Activated naive CD4-positive, alpha-beta T cell (primary cell): Measurements from ENCODE around the gene RUNX2.

ENCODE experiments used
- DNase-seq, 4 experiments: peaks; one replicate each; lab custom pipeline; 2025; lab: John Stamatoyannopoulos, UW

RUNX2 gene

DNA sequence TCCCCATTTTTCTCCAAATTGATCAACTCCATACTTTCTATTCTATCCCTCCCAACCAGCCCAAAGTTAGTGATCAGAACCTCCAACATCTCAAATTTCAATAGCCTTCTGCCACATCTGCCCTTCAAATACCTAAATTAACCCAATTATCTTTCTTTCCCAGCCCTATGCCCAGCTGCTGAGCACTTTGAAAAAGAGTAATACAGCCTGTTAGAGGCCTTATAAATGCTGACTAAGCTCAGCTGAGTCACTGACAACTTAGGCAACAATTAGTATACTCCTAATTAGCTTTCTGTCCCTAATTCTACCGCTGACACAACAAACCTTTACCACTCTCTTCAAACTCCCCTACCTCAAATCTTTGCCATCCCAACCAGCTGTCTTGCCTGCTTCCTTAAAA lies 23.5 kb downstream of the RUNX2 start:
- DNase-seq, result no peak

DNA sequence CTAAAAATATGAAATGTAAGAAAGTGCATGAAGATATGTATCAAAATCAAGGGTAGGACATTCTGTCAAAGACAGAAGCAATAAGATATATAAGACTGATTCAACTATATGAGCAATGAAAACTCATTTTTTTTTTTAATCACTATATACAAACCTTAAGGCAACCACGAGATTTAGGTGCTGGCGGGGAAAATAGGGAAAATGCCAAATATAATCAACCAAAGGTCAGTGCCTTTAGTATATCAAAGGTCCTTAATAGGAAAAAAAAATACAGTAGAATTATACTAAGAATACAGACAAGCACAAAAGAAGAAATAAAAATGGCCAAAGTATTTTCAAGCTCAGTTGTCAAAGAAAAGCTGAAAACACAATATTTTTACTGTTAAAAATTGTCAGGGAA lies 25.5 kb downstream of the RUNX2 start:
- DNase-seq, result no peak

DNA sequence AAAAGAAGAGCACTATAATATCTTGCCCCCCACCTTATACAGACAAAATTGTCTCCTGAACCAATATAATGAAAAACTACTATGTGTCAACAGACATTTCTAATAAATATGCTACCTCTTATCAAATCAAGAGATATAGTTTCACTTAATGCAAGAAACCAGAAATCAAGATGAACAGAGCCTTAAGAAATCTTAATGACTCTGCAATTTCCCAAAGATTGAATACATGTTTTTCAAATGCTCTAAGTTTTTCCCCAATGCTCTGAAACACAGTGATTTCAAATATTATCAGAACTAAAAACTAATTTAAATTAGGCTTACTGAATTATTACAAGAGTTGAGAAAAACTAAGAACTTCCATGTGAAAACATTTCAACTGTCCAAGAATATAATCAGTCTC lies 36.3 kb downstream of the RUNX2 start:
- no peak for DNase-seq

DNA sequence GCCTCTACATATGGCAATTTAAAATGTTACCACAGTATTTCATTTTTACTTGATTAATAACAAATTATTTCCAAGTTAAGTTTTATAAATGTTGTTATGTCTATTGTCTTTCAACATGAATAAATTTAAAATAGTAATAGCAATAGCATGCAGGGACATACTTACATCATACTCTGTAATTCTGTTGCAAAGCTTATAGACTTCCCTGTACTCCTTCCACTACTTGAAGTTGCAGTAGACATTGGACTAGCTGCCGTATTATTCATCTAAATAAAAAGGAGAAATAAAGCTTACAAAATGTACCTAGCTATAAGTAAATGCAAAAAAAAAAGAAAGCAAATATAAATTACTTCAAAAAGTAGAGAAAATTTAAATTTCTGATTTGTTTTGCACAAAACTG lies 36.9 kb downstream of the RUNX2 start:
- no peak for DNase-seq

DNA sequence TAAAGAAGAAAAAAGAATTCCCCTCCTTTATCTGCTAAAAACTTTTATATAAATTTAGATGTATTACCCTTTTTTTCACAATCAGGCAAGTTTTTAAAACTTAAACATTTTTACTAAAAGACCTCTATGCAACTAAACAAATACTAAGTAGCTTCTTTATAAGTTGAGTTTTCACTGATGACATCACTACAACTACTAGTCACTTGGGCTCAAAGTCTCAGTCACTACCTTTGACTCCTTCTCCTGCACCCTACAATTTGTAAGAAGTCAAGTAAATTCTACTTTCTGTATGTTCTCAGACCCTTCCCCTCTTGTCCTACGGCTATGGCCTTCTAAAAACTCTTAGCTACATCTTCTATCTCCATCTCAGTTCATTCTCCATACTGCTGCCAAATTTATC lies 38.4 kb downstream of the RUNX2 start:
- DNase-seq, result no peak

DNA sequence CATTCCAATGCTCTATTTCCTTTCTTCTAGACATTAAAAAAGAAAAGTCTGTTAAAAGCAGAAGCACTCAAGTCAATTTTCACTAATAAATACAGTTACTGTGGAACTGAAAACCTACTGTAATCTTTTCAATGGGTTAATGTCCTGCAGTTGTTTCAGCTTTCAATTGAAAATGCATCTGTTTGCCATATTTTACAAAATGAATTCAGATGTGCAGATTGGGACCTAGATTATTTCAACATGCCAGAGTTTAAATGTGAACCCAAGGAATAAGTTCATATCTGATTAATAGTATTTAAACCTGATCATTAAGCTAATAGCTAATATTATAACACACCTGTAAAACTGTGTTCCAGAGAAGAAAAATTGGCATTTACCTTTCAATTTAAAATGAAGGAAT lies 39.9 kb downstream of the RUNX2 start:
- DNase-seq, result no peak

DNA sequence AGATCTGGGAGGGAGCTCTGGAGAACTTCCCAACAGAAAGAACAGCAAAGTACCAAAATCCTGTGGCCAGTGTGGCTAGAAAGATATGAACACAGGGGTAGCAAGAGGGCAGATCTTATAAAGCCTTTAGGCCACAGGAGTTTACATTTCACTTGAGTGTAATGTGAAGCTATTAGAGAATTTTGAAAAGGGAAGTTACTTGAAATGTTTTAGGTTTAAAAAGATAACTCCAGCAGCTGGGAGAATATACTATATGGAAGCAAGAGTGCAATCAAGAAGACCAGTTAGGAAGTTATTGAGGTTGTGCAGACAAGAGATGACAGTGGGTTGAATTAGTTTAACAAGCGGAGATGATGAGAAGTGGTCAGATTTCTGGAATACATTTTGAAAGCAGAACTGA lies 41.7 kb downstream of the RUNX2 start:
- DNase-seq, result no peak

DNA sequence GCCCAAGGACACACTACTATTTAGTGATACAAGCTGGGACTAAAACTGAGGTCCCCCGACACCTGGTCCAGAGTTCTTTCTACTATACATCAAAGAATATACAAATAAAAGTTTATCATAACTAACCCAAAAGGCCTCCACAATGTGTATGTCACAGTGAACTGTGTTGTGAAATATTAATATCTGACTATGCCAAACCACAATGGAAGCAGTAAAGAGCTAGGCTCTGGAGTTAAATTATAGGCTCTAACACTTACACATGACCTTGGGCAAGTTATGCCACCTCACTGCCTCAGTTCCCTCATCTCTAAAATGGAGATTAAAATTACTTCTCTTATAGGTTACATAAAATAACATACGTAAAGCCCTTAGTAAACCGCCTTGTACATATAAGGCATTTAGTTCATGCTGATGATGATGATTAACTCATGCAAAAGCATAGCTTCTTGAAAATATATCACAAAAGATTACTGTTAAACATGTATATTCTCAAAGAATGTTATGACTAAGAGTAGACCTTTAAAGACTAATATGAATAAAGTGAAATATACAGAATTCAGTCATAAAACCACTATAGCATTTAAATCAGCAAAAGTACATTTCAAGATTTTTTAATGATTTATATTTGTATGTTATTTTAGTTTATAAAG lies 43.9 kb downstream of the RUNX2 start:
- DNase-seq, result no peak

DNA sequence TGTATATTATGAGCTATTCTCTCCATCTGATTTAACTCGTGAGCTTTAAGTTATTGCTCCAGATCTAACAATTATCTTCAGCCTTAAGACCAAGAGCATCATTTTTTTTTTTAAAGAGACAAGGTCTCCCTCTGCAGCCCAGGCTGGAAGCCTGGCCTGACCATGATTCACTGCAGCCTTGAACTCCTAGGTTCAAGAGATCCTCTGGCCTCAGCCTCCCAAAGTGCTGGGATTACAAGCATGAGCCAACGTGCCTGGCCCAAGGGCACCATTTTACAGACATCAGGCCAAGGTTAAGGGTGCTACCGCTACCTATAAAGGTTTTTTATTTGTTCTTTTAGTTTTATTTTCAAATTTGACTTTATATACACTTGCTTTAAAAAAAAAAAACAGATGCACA lies 47.3 kb downstream of the RUNX2 start:
- DNase-seq, result no peak

DNA sequence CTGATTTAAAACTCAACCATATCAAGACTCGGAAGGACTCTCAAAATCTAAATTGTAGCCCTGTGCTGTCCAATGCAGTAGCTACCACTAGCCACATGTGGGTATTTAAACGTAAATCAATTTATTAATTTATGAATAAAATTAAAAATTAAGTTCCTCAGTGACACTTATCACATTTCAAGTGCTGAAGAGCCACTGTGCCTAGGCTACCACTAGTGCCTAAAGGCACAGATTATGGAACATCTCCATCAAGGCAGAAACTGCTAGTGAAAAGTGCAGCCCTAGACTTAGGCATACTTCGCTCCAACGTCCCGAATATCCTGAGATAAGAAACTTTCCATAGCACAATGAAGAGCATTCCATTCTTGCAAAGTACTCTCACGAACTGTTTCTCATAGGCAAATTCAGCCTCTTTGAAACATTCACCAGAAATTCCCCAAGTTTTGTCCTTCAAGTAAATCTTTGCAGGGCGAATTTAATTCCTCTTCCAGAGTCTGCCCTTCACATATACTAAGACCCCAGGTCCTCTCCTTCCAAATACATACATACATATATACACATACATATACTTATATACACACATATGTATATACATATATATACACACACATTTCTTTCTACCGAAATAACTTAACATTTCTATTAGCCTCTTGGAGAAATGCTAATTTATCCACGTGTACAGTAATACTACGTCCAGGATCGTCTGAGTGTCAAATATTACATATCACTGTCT lies 48.3 kb downstream of the RUNX2 start:
- no peak for DNase-seq

DNA sequence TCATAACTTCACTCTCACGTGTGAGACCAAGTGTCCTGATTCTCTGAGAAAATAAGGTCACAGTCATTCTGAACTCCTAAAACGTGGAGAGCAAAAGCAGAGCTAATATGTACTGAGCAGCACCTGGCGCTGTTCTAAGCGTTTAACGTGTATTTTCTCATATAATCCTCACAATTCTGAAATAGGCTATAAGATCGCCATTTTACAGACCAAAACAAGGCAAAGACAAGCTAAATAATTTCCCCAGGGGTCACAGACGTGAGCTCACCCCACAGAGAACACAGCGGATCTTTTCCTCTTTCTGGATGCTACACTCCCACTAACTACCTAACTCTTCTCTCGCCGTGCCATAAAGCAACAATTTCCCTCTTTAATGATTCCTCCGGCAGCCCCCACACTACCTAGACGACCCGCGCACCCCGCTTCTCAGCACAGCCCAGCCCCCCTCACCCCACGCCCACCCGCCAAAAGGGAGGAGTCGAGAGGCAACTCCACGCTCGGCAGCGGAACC lies 49.0 kb downstream of the RUNX2 start:
- peak in 2 of 4 experiments; percentile 52 to 75 for DNase-seq

DNA sequence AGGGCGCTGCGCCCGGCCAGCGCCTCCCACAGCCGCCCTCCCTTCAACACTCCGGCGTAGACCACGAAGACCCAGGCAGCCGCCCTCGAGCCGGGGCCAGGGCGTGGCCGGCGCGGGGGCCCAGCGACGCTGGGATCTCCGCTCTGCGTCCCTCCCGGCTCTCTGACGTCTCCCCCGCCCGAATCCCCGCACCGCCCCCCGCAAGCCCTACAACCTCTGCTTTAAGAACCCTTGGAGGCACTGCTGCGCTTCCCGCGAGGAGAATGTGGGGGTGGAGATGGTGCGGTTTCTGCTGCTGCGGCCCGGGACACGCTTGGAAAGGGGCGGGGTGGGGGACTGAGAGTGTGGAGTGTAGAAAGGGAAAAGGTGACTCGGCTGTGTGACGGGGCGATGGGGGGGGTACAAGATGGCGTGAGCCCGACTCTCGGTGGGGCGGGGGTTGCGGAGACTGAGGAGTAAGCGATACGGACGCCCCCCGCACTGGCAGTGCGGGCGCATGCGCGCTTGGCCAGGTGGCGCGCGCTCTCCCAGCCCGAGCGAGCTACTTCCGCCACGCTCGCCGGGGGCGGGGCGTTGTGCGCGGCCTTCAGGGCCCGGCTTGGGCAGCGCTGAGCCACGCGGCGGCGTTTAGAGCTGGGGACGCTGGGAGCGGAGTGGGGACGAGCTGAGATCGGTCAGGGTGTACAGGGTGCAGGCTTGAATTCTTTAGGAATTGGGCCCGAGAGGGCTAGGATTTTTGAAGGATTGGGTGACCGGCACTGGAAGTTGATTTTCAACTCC lies 49.6 kb downstream of the RUNX2 start, which contains the start of gene SUPT3H:
TSS of gene SUPT3H (minus strand) at position 381 of the 780 bp plus-strand sequence.
- peak; percentile 69 to 97 (median 84) for DNase-seq

DNA sequence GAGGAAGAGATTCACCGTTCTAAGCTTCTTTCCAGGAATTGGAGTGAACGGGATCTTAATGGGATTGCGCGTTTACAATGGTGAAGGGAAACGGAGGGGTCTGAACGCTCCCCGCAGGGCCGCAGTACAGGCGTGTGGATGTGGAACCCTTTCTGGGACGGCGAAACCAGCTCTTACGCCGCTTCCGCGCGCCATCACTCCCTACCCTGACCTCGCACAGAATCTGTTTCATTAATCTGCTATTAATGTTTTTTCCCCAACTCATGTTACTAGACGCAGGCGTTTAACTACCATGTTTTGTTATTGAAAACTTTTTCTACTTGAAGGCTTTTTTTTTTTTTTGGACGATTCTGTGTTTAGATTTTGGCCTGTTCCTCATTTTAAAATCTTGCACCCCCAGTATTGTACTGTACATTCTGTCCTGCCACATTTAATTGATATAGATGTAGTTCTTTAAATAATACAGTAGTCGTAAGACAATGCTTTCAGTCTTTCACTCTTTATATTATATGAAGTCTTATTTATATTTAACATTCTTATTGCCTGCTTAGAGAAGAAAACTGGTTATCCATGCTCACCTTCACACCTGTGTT lies 50.3 kb downstream of the RUNX2 start:
- peak in 1 of 4 experiments; percentile 32 for DNase-seq

DNA sequence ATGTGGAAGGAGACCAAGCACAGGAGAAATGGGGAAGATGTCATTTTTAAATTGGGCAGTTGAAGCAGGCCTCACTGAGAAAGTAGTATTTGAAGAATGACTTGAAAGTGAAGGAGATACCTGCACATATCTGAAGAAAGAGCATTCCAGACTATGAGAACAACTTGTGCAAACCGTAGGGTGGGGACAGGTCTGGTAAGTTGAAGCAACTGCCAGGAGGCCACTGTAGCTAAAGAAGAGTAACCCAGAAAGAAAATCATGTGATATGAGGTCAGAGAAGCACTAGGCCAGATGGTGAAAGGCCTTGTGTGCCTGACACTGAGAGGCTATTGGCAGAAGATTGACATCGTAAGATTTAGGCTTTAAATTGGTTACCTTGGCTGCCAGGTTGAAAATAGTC lies 54.3 kb downstream of the RUNX2 start:
- DNase-seq, result no peak

DNA sequence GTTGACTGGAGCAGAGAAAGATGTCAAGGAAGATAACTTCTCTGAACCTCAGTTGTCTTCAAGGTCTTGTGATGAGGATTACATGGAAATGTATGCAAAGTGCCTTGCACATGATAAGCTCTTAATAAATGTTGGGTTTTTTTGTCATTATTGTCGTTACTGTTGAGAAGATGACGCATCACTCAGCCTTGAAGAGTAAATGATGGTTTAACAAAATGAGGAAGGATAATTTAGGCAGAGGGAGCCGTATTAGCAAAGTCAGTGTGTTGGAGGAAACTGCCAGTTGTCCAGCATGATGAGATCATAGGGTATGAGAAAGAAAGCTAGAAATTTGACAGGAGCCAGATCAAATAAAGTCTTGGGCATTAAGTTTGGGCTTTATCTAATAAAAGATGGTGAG lies 58.4 kb downstream of the RUNX2 start:
- DNase-seq, result no peak

DNA sequence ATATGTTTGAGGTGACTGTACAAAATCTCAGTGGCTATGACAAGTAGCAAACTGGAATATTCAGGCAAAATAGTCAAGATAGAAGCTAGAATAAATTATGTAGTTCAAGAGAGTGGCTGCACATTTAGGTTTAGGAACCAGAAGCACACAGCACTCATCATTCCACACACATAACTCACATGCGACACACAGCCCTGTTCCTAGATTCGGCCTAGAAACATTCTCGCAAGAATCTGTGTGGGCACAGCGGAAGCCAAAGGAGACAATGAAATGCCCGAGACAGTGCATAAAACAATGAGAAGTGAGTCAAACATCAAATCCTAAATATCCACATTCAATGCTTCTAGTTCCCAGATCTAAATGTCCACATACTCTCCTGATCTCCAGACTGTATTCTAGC lies 59.1 kb downstream of the RUNX2 start:
- no peak for DNase-seq

DNA sequence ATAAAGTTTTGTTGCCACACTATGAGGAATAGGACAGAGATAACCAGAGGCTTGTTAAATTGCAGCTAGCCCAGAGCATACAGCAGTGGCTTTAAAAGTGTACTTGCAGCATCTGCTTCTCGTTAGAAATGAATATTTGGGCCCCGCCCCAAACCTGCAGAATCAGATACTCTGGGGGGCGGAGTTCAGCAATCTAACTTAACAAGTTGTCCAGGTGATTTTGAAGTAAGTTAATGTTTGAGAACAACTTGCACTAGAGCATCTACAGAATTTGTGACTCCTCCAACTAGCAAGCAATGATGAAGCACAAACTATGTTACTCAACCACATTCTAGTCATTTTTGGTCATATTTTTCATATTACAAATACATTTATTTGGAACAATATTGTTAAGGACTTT lies 60.2 kb downstream of the RUNX2 start:
- DNase-seq, result no peak

DNA sequence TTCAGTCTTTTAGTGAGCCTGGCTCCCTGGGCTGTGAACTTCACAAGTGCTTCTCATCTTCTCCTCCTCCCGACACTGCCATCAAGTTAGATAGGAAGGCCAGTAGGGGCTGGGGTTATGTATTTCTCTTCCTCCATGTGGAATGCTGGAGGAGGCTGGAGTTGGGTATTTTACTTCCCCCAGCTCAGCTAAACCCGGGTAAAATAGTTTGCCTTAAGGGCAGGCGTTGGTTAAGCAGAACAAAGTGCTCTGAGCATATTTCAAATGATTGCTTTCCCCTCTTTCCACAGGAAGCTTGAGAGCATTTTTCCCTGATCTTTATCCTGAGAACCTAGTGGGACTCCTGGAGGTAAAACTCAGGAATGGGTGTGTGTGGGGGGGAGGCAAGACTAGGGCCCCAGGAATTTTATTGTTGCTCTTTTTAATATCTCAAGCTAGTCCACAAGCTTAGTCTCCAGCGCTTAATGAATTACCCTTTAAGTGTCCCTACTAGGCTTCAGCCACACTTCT lies 66.5 kb downstream of the RUNX2 start:
- no peak for DNase-seq

DNA sequence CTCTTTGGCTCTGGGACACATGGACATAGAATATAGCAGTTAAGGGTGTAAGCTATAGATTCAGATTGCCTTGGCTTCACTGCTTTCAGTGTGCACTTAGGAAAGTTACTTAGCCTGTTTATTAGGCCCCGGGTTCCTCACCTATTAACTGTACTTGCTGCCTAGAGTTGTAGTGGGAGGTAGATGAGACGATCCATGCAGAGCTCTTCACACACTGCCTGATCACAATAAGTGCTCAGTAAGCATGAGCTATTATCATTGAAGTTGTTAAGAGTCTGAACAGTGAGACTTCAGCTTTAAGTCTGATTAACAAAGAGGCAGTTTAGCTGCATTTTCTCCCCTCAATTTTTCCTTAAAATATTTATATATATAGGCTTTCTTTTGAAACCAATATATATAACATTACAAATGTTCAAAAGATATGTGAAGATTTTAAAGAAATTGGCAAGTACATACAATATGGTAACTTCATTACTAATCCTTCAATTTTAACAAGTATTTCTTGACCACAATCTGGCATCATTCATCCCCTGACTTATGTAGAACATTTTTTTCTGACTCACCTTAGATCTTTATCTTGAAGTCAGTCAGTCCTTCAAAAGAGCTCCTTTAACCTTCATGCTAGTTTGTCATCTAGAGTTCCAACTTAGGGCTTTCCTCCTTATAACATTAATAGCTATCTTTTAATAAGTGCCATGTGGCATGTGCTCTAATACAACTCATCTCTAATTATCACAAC lies 70.1 kb downstream of the RUNX2 start:
- DNase-seq, result no peak

DNA sequence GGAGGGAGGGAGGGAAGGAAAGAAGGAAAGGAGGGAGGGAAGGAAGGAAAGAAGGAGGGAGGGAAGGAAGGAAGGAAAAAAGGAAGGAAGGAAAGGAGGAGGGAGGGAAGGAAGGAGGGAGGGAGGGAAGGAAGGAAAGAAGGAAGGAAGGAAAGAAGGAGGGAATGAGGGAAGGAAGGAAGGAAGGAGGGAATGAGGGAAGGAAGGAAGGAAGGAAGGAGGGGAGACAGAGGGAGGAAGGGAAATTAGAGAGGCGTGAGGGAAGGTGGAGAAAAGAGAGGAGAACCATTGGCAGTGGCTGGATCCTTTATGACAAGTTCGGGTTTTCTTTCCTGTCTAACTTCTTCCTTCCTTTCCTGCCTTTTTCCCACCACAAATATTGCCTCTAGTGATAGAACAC lies 71.9 kb downstream of the RUNX2 start:
- no peak for DNase-seq

DNA sequence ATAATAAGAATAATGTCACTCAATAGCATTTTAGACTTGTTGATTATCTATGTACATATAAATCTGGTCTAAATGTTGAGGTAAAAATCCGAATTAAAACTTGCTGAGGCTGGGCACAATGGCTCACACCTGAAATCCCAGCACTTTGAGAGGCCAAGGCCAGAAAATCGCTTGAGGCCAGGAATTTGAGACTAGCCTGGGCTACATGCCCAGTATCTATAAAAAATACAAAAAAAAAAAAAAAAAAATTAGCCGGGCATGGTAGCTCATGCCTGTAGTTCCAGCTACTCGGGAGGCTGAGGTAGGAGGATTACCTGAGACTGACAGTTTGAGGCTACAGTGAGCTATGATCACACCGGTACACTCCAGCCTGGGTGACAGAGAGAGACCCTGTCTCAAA lies 83.8 kb downstream of the RUNX2 start:
- DNase-seq, result no peak

DNA sequence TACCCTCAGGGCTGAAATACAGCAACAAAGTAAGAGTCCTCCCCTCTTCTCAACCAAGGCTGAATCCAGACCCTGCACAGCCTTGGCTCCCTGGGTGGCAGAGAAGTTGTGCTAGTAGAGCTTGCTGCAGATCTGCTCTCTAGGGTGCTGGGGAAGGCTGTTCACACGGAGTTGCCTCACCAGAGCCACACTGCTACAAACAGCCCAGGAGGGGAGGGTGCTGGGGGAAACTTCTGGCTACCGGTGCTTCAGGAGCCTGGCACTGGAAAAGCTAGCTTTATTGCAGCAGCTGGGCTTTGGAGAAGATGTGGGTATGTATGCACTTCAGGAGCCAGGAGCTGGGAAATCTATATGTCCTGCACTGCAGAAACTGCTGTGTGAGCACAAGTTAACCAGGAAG lies 87.2 kb downstream of the RUNX2 start:
- DNase-seq, result no peak
